Heart left ventricle (tissue), 16 donors: Measurements from ENCODE around the gene GIPC1. TPM values are rescaled to one million over a fixed set of nuclear protein-coding genes. Genes with fewer than 3 reads are reported as not detected.

Source experiments
- ATAC-seq, 4 donors: fragments of 200-7000 bp; cut with Tn5 transposase; one replicate each; pipeline ENCODE4 v1.9.1; 2020 to 2022; ENCODE audit warnings: moderate library complexity in 4 of 4, mild to moderate bottlenecking in 3 of 4, moderate number of reproducible peaks in 1 of 4
- DNase-seq, 5 donors: peaks; one replicate each; pipeline ENCODE4 v3.0.0-alpha.2; 2020
- H3K27ac ChIP-seq, 12 donors: fragments of 200-600 bp; sonication (generic) in 4 of 12; one replicate each; pipeline versions ENCODE4 v1.5.0 to v1.8.0; 2016 to 2022; ENCODE audit warnings: mild to moderate bottlenecking in 2 of 12
- H3K27me3 ChIP-seq, 9 donors: fragments of 200-600 bp; sonication (generic) in 2 of 9; one replicate each; pipeline versions ENCODE4 v1.5.1 to v1.8.0; 2016 to 2022; ENCODE audit warnings: mild to moderate bottlenecking in 3 of 9
- H3K36me3 ChIP-seq, 9 donors: fragments of 200-600 bp; sonication (generic) in 2 of 9; one replicate each; pipeline versions ENCODE4 v1.5.0 to v1.8.0; 2018 to 2022; ENCODE audit warnings: mild to moderate bottlenecking in 2 of 9
- H3K4me1 ChIP-seq, 12 donors: fragments of 200-600 bp; sonication (generic) in 4 of 12; one replicate each; pipeline versions ENCODE4 v1.5.0 to v1.8.0; 2016 to 2022; ENCODE audit warnings: mild to moderate bottlenecking in 3 of 12
- H3K4me3 ChIP-seq, 12 donors: fragments of 200-600 bp; sonication (generic) in 4 of 12; one replicate each; pipeline versions ENCODE4 v1.5.0 to v1.8.0; 2017 to 2022; ENCODE audit warnings: mild to moderate bottlenecking in 9 of 12, moderate library complexity in 4 of 12
- H3K9me3 ChIP-seq, 12 donors: fragments of 200-600 bp; sonication (generic) in 4 of 12; one replicate each; pipeline versions ENCODE4 v1.5.0 to v1.8.0; 2016 to 2022; ENCODE audit warnings: mild to moderate bottlenecking in 1 of 12
- CTCF ChIP-seq, 12 donors: fragments of 200-600 bp; sonication (generic) in 4 of 12; IDR thresholded peaks; one replicate each; pipeline versions ENCODE4 v1.5.0 to v1.8.0; 2018 to 2022; ENCODE audit warnings: antibody characterized with exemption in 12 of 12, mild to moderate bottlenecking in 5 of 12
- POLR2A ChIP-seq, 2 donors: fragments of 450-650 bp; IDR thresholded peaks; one replicate each; pipeline ENCODE4 v1.6.1; 2017; ENCODE audit warnings: antibody characterized with exemption in 2 of 2, mild to moderate bottlenecking in 2 of 2, moderate library complexity in 2 of 2
- WGBS, 4 donors: extraction: QIAGEN DNeasy Blood & Tissue Kit in 2 of 4; methylation state at CpG; one replicate each; pipeline versions ENCODE4 v1.1.5 to v1.1.7; 2013 to 2018; 5-methylcytosine and 5-hydroxymethylcytosine counted together
- intact Hi-C, 10 donors: fragments of 100-400 bp; cut with DNase I; formaldehyde crosslinking; loops; one replicate each; pipeline versions ENCODE4 v1.11.1 to v1.14.2; 2022
- polyA plus RNA-seq, 2 donors: library from polyadenylated mRNA; stranded (reverse); fragments of 200-250 nt; gene quantifications; one replicate each; pipeline ENCODE4 v1.2.3, GENCODE V29; 2013
- total RNA-seq, 9 donors: library from RNA; depleted of rRNA in 2 of 9; stranded (reverse); fragments of >200 nt in 2 of 9; fragmentation: NEBNext Ultra II Directional in 3 of 9; extraction: Animal tissue kit (Norgen Biotek cat#: 25700) in 3 of 9; gene quantifications; one replicate each; pipeline versions ENCODE4 v1.1.0 to v1.2.4, GENCODE V29; 2016 to 2023
- donor health status: ischemic (EF 13 %, LVEDD 7.1; RV severe dilation, severe dysfunction).
- donor health status: healthy with polysubstance abuse.
- donor health status: DM: no; HTN: yes; CAD: no.
- donor health status: DM: no; HTN: no; CAD: no.
- donor health status: ischemic (EF 25% LVEDD 6.9; RV normal size, moderate dysfunction).
- donor health status: ischemic (EF 25% LVEDD 5.7; RV mildly dilated, moderate dysfunction).
- donor health status: healthy.
- donor health status: DM: yes; HTN: yes; CAD: no.
- donor health status: ischemic (EF 35%, LVEDD 5.7; RV mildly dilated, moderate dysfunction).
- donor health status: nonischemic (EF 11% LVEDD 7.7; RV severe dilation, severe dysfunction).
- donor health status: DM: yes; HTN: yes; CAD: no.
- donor health status: PGD.
- donor health status: ischemic (EF 29% LVEDD 5.4; RV normal size, mild dysfunction).
- donor health status: nonischemic (EF 23%, LVEDD 6.1; RV moderate dilation, normal function).

The GIPC1 gene
- total and polyA plus RNA-seq, 11 donors = 44.9 to 87.4 (median 49.7) TPM

DNA sequence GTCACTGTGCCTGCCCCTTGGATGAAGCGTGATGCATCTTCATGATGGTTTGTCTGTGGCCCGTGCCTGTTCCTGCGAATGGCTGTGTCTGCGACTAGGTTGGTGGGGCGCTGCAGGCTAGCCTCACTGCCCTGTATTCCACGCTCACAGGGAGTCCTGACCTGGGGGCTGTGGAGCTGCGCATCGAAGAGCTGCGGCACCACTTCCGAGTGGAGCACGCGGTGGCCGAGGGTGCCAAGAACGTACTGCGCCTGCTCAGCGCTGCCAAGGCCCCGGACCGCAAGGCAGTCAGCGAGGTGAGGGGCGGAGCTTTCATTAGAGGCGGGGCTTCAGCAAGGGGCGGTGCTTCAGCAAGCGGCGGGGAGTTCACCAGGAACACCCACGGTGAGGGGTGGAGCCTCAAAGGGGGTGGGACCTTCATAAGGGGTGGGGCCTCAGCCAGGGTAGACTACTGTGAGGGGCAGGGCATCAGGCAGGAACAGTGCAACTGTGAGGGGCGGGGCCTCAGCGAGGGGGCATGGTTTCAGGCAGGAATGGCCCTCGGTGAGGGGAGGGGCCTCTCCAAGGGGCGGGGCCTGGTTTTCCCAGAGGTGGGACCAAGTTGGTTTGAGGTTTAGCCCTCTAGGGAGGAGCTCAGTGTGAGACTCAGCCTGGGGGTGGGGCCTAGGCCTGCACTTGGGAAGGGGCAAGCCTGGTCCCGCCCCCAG is 45.6 kb downstream of the GIPC1 start:
- Histone ChIP-seq H3K9me3 (no peaks in the 10 kb centered on the region), H3K27ac (no peak overlapping the region), H3K4me1 (no peaks in the 10 kb centered on the region), H3K4me3 (no peak overlapping the region), H3K36me3 (peaks cover 5 to 100% (median 97%) of the 10 kb centered on the region in 9 donors), H3K27me3 (no peaks in the 10 kb centered on the region)
- intact Hi-C loops = no loop called here
- DNase-seq (peak in 2 of 5 donors; percentile 15 to 40), ATAC-seq (peak; percentile 44 to 63 (median 50))
- WGBS, 4 donors = 83 to 86% (median 85%) methylated on average over 28 to 30 of the region's 30 CpGs
- TF ChIP-seq POLR2A (IDR thresholded peaks at IDR 0.05) (no peak), CTCF (IDR thresholded peaks at IDR 0.05) (no peak)

- WGBS, 4 donors = 91 to 94% (median 93%) methylated on average over 6 of the region's 6 CpGs
- ATAC-seq = no peak
- TF ChIP-seq POLR2A (IDR thresholded peaks at IDR 0.05) = no peak
- TF ChIP-seq CTCF (IDR thresholded peaks at IDR 0.05) = no peak
Observed at GRCh38 chr19:14449321-14449720, 46.6 kb downstream of the GIPC1 start.

DNA sequence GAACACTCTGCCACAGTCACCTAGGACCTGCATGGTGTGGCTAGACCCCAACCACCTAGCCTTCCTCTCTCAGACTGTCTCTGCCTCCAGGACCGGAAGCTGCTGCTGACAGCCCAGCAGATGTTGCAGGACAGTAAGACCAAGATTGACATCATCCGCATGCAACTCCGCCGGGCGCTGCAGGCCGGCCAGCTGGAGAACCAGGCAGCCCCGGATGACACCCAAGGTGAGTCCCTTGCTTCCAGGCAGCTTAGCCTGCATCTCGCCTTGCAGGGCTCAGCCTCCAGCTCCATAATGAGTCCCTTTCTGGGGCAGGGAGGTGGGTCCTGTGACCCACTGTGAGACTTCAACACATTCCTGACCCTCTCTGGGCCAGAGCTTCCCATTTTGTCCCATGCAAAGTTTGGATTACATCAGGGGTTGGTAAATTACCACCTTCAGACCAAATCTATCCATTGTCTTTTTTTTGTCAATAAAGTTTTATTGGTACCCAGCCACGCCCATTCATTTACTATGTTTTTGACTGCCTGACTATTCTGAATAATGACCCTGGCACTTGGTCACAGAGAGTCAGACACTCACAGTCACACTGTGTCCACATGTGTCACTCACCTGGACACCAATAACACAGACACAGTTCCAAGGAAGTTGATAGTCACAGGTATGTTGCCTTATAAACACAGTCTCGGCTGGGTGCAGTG is 49.4 kb downstream of the GIPC1 start:
- Histone ChIP-seq H3K4me3 (no peak overlapping the region), H3K27me3 (no peaks in the 10 kb centered on the region), H3K4me1 (peaks cover 0 to 2% (median 0%) of the 10 kb centered on the region in 12 donors), H3K9me3 (no peaks in the 10 kb centered on the region), H3K27ac (no peak overlapping the region), H3K36me3 (peaks cover 15 to 100% (median 99%) of the 10 kb centered on the region in 9 donors)
- intact Hi-C loops = no loop called here
- WGBS, 4 donors = 96 to 98% (median 97%) methylated on average over 8 to 10 of the region's 10 CpGs
- ATAC-seq = no peak
- no peak for DNase-seq
- no peak for TF ChIP-seq POLR2A (IDR thresholded peaks at IDR 0.05)
- no peak for TF ChIP-seq CTCF (IDR thresholded peaks at IDR 0.05)

More at GRCh38 chr19:14449321-14449720, 46.6 kb downstream of the GIPC1 start:
- Histone ChIP-seq H3K27me3 (no peaks in the 10 kb centered on the region), H3K36me3 (peaks cover 8 to 100% (median 97%) of the 10 kb centered on the region in 9 donors), H3K4me3 (no peak overlapping the region), H3K9me3 (no peaks in the 10 kb centered on the region), H3K27ac (no peak overlapping the region), H3K4me1 (no peaks in the 10 kb centered on the region)
- no peak for DNase-seq
- intact Hi-C loops = no loop called here

DNA sequence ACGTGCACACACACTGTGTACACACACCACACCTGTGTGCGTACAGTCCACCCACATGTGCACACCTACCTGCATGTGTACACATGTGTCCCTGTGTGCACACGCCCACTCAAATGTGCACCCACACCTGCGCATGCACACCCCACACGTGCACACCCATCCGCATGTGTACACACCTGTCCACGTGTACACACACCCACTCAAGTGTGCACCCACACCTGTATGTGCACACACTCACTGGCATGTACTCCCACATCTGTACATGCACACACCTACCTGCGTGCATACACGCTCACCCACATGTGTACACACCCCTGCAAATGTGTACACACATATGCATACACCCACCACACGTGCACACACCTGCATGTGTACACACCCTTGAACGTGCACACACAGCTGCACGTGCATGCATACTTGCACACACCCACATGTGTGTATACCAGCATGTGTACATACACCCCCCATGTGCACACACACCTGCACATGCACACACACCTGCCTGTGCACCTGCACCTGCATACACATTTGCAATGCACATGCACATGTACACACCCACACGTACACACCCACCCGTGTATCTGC is 52.2 kb downstream of the GIPC1 start:
- Histone ChIP-seq H3K27me3 (no peaks in the 10 kb centered on the region), H3K4me1 (peaks cover 2 to 29% (median 25%) of the 10 kb centered on the region in 12 donors), H3K36me3 (peaks cover 15 to 81% (median 77%) of the 10 kb centered on the region in 9 donors), H3K27ac (no peak overlapping the region), H3K4me3 (no peak overlapping the region), H3K9me3 (no peaks in the 10 kb centered on the region)
- 92 to 95% (median 93%) methylated on average over 12 to 14 of the region's 14 CpGs for WGBS, 4 donors
- TF ChIP-seq POLR2A (IDR thresholded peaks at IDR 0.05) = no peak
- no peak for TF ChIP-seq CTCF (IDR thresholded peaks at IDR 0.05)
- no peak for ATAC-seq
- intact Hi-C loops = loop anchor here in 1 of 10 donors (5.0 kb wide), 1 partner anchor 34 kb away; the partner anchor contains the start of gene PTGER1
- DNase-seq = no peak
